HG03045 (cell line): ENCODE data around the gene PROSER1.
"Not testable (repeated sequence)": the region's sequence is repeated elsewhere in the genome, so short reads cannot be mapped to it uniquely, and the experiment has no call there.

Experiments used
- ATAC-seq: cut with Tn5 transposase; IDR thresholded peaks from one replicate; pipeline ENCODE4 v1.9.1; 2021; ENCODE audit warnings: mild to moderate bottlenecking, moderate library complexity; ENCODE audit not compliant: unreplicated experiment

Gene PROSER1

GRCh38 chr13:39032150-39032549 is 5.7 kb downstream of the PROSER1 start:
- ATAC-seq, result no peak

GRCh38 chr13:39025433-39025839 is 12.5 kb downstream of the PROSER1 start:
- no peak for ATAC-seq

GRCh38 chr13:39023761-39024160 is 14.1 kb downstream of the PROSER1 start:
- ATAC-seq, result no peak

DNA sequence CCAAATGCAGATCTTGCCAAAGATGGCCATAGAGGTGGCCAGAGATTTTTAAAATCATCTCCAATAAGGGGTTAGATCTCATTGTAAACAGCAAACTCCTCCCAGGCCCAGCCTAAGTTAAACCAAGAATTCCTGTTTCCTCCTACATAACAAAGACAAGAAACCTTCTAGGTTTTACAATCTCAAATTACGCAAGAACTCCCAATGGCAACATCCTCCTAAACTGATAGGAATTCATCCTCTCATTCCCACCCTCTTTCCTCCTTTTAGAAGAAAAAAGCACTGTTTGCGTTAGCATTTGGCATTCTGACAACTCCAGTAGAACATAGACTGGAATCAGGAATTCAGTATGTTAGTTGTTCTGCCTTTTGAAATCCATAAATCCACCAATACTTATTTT is 14.6 kb downstream of the PROSER1 start:
- no peak for ATAC-seq

GRCh38 chr13:39020853-39021462 is 16.9 kb downstream of the PROSER1 start:
- ATAC-seq, result no peak

DNA sequence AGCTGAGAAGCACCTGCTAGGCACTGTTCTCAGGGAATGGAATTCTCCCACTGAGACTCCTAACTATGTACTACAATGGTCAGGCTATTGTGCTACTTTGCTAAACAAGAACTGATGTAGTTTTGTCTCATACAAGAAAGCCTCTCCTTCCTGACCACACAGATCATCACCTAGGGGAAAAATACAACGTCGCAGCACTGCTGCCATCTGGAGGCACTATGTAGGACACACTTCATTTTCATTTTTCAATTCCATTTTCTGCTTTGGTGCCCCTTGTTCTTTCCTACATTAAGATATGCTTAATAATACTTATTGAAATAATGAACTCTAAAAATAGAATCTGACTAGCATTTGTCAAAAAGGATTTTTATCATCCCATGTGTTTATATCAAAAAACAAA is 21.1 kb downstream of the PROSER1 start:
- ATAC-seq, result peak; percentile 70

DNA sequence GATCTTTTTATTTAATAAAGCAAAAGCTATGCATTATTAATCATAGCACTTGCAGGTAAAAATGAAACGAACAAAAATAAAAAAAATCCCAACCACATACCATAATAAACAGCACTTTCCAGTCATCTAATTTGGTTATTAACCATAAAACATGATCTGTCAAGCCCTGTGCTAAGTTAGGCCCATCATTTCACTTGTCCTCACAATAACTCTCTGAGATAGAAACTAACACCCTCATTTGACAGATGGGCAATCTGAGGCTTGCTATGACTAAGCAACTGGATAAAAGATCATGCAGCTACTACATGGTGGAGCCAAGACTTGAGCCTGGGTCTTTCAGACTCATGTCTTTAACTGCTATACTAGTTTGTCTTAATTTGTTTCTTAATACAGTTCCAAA is 21.8 kb downstream of the PROSER1 start:
- ATAC-seq, result peak; percentile 91

GRCh38 chr13:39013462-39013861 is 24.4 kb downstream of the PROSER1 start:
- ATAC-seq, result no peak

DNA sequence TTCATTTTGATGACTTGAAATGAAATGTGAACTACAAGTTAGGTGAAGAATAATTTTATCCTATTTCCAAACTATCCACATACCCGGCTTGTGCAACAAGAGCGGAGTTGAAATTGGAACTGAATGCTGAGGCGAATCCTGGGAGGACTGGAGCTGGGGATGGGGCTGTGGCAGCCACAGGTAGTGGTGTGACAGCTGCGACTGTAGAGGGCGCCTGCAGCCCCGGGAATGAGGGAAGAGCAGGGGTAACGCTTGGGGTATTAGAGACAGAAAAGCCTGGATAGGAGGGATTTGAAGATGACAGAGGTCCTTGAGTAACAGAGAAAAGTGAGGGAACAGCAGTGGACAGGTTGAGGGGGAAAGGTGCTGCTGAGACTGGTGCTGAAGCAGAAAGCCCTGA is 25.3 kb downstream of the PROSER1 start:
- ATAC-seq, result no peak

GRCh38 chr13:39006371-39007111 is 31.3 kb downstream of the PROSER1 start:
- not testable (repeated sequence) for ATAC-seq

DNA sequence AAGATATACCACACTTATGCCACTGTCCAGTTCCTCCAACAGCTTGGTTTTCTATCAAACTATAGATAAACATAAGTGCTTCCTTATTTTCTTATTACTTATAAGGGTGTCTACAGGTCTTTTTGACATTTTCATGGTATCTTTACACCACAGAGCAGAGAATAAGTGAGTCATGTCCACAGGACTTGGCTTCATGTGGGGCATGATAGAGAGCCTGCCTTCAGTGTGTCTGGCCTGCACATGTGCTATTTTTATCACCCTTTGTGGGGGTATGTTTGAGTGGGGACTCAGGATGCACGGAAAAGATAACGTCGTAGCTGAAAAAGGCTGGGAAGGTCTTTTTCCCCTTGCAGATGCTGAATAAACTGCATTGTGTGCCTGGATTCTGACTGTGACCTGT is 39.1 kb downstream of the PROSER1 start:
- ATAC-seq, result no peak

DNA sequence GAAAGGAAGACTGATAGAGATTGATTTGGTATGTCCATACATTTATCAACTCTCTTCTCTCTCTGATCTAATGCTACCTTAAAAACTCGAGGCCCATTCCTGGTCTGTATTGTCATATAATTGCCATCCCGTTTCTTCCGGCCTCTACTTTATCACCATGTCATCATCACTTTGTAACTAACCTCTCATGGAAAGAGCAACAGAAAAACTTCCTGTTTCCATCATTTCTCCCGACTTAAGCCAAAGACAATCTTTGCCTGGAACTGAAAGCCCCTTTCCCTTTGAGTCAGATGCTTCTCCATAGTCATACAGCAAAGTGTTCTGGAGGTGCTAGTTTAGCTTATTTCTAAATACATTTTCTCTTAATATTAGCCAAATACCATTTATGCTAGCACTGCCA is 44.5 kb downstream of the PROSER1 start:
- no peak for ATAC-seq

DNA sequence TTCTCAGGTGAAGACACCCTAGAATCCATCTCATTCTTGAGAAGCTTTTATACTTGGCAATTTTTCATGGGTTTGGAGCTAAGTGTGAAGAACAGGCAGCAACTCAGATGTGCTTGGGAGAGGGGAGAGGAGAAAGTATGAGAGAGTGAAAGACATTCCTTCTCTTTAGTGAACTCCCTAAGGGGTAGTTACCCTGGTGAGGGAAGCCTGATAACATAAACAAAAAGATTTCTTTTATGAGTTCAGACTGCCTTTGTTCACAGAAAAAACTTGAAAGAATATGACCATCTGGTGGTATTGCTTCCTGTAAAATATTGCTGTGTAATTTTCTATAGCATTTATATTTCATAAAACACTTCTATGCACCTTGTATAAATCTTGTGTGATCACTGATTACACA is 47.2 kb downstream of the PROSER1 start, which contains the start of gene STOML3:
TSS of gene STOML3 (minus strand) at position 139 of the 400 bp plus-strand sequence. CDS start at position 29, 110 bp downstream.
- no peak for ATAC-seq

DNA sequence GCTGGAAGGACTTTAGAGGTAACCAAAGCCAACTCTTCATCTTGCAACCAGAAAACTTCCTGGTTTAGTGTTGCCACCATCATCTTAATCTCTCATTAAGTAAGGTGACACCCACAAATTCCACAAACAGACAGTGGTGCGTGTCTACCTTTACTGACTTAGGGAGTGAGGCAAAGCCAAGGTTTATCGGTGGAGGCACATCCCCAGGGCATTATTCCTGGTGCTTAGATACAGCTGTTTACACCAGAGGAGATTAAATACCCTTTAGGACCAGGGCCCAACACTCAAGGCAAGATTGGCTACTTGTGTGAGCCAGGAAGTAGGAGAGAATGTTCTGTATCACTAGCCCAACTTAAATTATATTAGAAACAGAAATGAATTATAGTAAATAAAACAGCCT is 56.8 kb downstream of the PROSER1 start:
- ATAC-seq, result no peak

GRCh38 chr13:38980750-38981078 is 57.2 kb downstream of the PROSER1 start:
- no peak for ATAC-seq

- ATAC-seq, result no peak
Observed at GRCh38 chr13:38979891-38980749, 57.8 kb downstream of the PROSER1 start.

- no peak for ATAC-seq
Observed at GRCh38 chr13:38970380-38971051, 67.4 kb downstream of the PROSER1 start.

DNA sequence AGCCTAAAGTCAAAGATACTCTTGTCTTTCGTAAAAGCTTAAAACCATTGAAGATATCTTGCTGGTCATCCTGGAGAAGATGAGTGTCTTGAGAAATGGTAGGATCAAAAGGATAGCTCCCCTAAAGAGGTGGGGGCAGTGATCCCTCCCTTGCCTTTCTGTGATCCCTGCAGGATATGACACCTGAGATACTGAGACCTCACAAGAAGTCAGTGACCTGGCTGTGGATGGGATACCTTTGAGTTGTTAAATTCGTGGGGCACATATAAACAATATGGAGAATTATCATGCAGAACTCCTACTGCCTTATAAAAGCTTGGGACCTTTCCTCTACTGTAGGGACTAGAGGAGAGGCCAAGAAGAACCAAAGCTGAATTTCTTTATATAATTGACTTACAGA is 68.7 kb downstream of the PROSER1 start:
- ATAC-seq, result no peak

GRCh38 chr13:38967446-38967845 is 70.4 kb downstream of the PROSER1 start:
- no peak for ATAC-seq

DNA sequence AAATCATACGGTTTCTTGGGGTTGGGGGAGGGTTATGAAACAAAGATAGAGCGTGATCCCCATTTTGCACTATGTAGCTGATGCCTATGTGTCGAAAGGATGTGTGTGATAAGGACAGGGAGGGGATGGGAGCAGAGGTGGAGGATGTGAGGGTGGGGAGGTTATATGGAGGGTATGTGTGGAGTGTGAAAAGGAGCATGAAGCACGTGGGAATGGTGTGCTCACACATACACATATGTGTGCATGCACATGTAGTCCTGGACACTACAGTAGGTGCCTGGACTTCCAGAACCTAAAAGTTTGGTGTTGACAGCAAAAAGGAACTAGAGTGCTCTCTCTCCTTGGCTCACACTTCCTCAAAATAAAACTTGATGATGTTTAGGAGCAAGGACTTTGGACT is 72.6 kb downstream of the PROSER1 start:
- ATAC-seq, result no peak

- ATAC-seq, result no peak
Observed at GRCh38 chr13:38960175-38960574, 77.7 kb downstream of the PROSER1 start.
